A549 treated with DMSO at 1 μM for 4 hours (cell line): ENCODE measurements around the gene GNAT1. TPM values are rescaled to one million over a fixed set of nuclear protein-coding genes. Genes with fewer than 3 reads are reported as not detected.

Experiments used
- total RNA-seq: library from RNA; stranded (reverse); fragments of 200-300 nt; extraction: Qiagen RNA extraction; gene quantifications from 5 replicates; pipeline ENCODE4 v1.2.3, GENCODE V29; 2022; ENCODE audit warnings: low read depth

Gene GNAT1
- total RNA-seq = 0.09 TPM in 1 of 5 replicates, not detected in the others

GRCh38 chr3:50190936-50191660, at the start of gene GNAT1:
Gene GNAT1, plus strand, starts transcription at chr3:50191610. Its CDS starts 116 bp downstream, at chr3:50191726.

GRCh38 chr3:50154840-50155490, 36.4 kb upstream of the GNAT1 start, which contains the start of gene SEMA3F:
Gene SEMA3F, plus strand, starts transcription at chr3:50155324. Its CDS starts 4,299 bp downstream, at chr3:50159623.

GRCh38 chr3:50204804-50205412, 13.5 kb downstream of the GNAT1 start, which contains the start of gene SLC38A3:
Gene SLC38A3, plus strand, starts transcription at chr3:50205271. Its CDS starts 8,929 bp downstream, at chr3:50214200.

GRCh38 chr3:50235716-50236483, 44.5 kb downstream of the GNAT1 start, which contains the start of gene GNAI2:
Gene GNAI2, plus strand, starts transcription at chr3:50236204. Its CDS starts 132 bp downstream, at chr3:50236336.

Other genes with a start within 250 kb of the GNAT1 start
- gene RBM5, start 102.7 kb upstream of the GNAT1 start, total RNA-seq = 30.9 to 38.1 TPM (median 33.4 TPM) in 5 replicates
- 7.7 to 9.8 TPM (median 9.3 TPM) in 5 replicates for gene SEMA3F, start 36.3 kb upstream of the GNAT1 start, total RNA-seq
- gene SLC38A3, start 13.7 kb downstream of the GNAT1 start, total RNA-seq = 0.07 TPM in 1 of 5 replicates, not detected in the others
- 34.6 to 46.7 TPM (median 40.0 TPM) in 5 replicates for gene GNAI2, start 44.6 kb downstream of the GNAT1 start, total RNA-seq
- 6.7 to 8.1 TPM (median 6.9 TPM) in 5 replicates for gene SEMA3B, start 77.5 kb downstream of the GNAT1 start, total RNA-seq
- 0.05 to 0.06 TPM in 2 of 5 replicates, not detected in the others for gene LSMEM2, start 87.5 kb downstream of the GNAT1 start, total RNA-seq
- gene IFRD2, start 100.8 kb downstream of the GNAT1 start, total RNA-seq = 75.3 to 98.9 TPM (median 94.1 TPM) in 5 replicates
- gene HYAL3, start 107.8 kb downstream of the GNAT1 start, total RNA-seq = 6.7 to 10.9 TPM (median 8.1 TPM) in 5 replicates
- gene NAA80, start 107.8 kb downstream of the GNAT1 start, total RNA-seq = 4.8 to 6.7 TPM (median 5.1 TPM) in 5 replicates
- gene HYAL1, start 112.0 kb downstream of the GNAT1 start, total RNA-seq = 0.28 to 0.45 TPM (median 0.33 TPM) in 5 replicates
- 19.8 to 26.8 TPM (median 22.6 TPM) in 5 replicates for gene HYAL2, start 131.1 kb downstream of the GNAT1 start, total RNA-seq
- gene TUSC2, start 136.6 kb downstream of the GNAT1 start, total RNA-seq = 25.9 to 35.4 TPM (median 33.7 TPM) in 5 replicates
- 18.0 to 19.6 TPM (median 19.3 TPM) in 5 replicates for gene RASSF1, start 149.2 kb downstream of the GNAT1 start, total RNA-seq
- gene ZMYND10, start 154.1 kb downstream of the GNAT1 start, total RNA-seq = 0.53 to 1.2 TPM (median 1.00 TPM) in 5 replicates
- 12.8 to 14.0 TPM (median 13.3 TPM) in 5 replicates for gene NPRL2, start 159.2 kb downstream of the GNAT1 start, total RNA-seq
- gene CYB561D2, start 159.3 kb downstream of the GNAT1 start, total RNA-seq = 17.2 to 23.0 TPM (median 22.0 TPM) in 5 replicates
- gene TMEM115, start 167.9 kb downstream of the GNAT1 start, total RNA-seq = 40.0 to 48.2 TPM (median 43.0 TPM) in 5 replicates